IMR-90 (cell line): ENCODE measurements around the gene KATNAL2. TPM values are rescaled to one million over a fixed set of nuclear protein-coding genes. Genes with fewer than 3 reads are reported as not detected.

Experiments
- ATAC-seq: fragments of 200-7000 bp; cut with Tn5 transposase; 2 replicates; pipeline ENCODE4 v1.9.1; 2020; ENCODE audit warnings: low read depth, mild to moderate bottlenecking, moderate library complexity
- BruUV-seq: library from RNA; stranded (reverse); fragments of 400-500 nt; replicated peaks from 2 replicates; lab custom pipeline; 2021; lab: Mats Ljungman, UMichigan
- CTCF ChIA-PET: fragments of 300-600 bp; formaldehyde crosslinking; extraction: SDS; loops from one replicate; lab custom pipeline; 2021; ENCODE audit warnings: antibody characterized with exemption; lab: Yijun Ruan, JAX
- POLR2A ChIA-PET: fragments of 300-600 bp; sonication (Branson Sonifier 250); formaldehyde crosslinking; loops from one replicate; lab custom pipeline; 2022; ENCODE audit warnings: antibody characterized with exemption; ENCODE audit not compliant: unreplicated experiment; lab: Charles Lee
- DNase-seq: peaks from one replicate; pipeline ENCODE4 v3.0.0; 2013
- H2AFZ ChIP-seq: replicated peaks from 2 replicates; pipeline ENCODE3; 2013; ENCODE audit warnings: low read length, mild to moderate bottlenecking; ENCODE audit not compliant: poor library complexity
- H2AK5ac ChIP-seq: 2 replicates; pipeline ENCODE4 v1.6.1; 2013; ENCODE audit warnings: low read depth, low read length, inconsistent platforms
- H2AK9ac ChIP-seq: replicated peaks from 2 replicates; pipeline ENCODE3; 2013; ENCODE audit warnings: mild to moderate bottlenecking, low read depth, low read length, moderate library complexity; ENCODE audit not compliant: poor library complexity
- H2BK120ac ChIP-seq: 2 replicates; pipeline ENCODE4 v1.6.1; 2013; ENCODE audit warnings: low read depth, low read length, inconsistent platforms
- H2BK15ac ChIP-seq: 3 replicates; pipeline ENCODE4 v1.6.1; 2013; ENCODE audit warnings: low read depth, low read length, inconsistent platforms
- H2BK20ac ChIP-seq: 2 replicates; pipeline ENCODE4 v1.6.1; 2013; ENCODE audit warnings: low read depth, mild to moderate bottlenecking, inconsistent platforms, low read length, moderate library complexity
- H2BK5ac ChIP-seq: 2 replicates; pipeline ENCODE4 v1.6.1; 2013; ENCODE audit warnings: mild to moderate bottlenecking, low read depth, low read length, inconsistent platforms; ENCODE audit not compliant: poor library complexity, severe bottlenecking
- H3K14ac ChIP-seq: replicated peaks from 2 replicates; pipeline ENCODE4 v1.6.1; 2013; ENCODE audit warnings: low read depth, low read length, inconsistent platforms
- H3K18ac ChIP-seq: 2 replicates; pipeline ENCODE4 v1.6.1; 2013; ENCODE audit warnings: low read depth, low read length, control low read depth
- H3K23ac ChIP-seq: 2 replicates; pipeline ENCODE4 v1.6.1; 2013; ENCODE audit warnings: low read depth, low read length, inconsistent platforms
- H3K27ac ChIP-seq: 2 replicates; pipeline ENCODE4 v1.5.1; 2013; ENCODE audit warnings: mild to moderate bottlenecking, control low read depth, low read length; ENCODE audit not compliant: insufficient read depth
- H3K27me3 ChIP-seq: 2 replicates; pipeline ENCODE4 v1.6.1; 2013; ENCODE audit warnings: low read length; ENCODE audit not compliant: control insufficient read depth, insufficient read depth
- H3K36me3 ChIP-seq: 2 replicates; pipeline ENCODE4 v1.6.1; 2013; ENCODE audit warnings: low read length, mixed read lengths; ENCODE audit not compliant: control insufficient read depth, insufficient read depth
- H3K4ac ChIP-seq: 2 replicates; pipeline ENCODE4 v1.6.1; 2013; ENCODE audit warnings: low read depth, low read length, inconsistent platforms
- H3K4me1 ChIP-seq: 2 replicates; pipeline ENCODE4 v1.6.1; 2013; ENCODE audit warnings: low read length, mixed read lengths; ENCODE audit not compliant: control insufficient read depth, insufficient read depth
- H3K4me2 ChIP-seq: 2 replicates; pipeline ENCODE4 v1.6.1; 2013; ENCODE audit warnings: low read depth, mild to moderate bottlenecking, control low read depth, low read length, moderate library complexity
- H3K4me3 ChIP-seq: 2 replicates; pipeline ENCODE4 v1.5.1; 2013; ENCODE audit warnings: low read depth, mild to moderate bottlenecking, control low read depth, low read length, moderate library complexity; ENCODE audit not compliant: insufficient read depth
- H3K56ac ChIP-seq: 2 replicates; pipeline ENCODE4 v1.6.1; 2013; ENCODE audit warnings: low read length, inconsistent platforms; ENCODE audit not compliant: insufficient read depth; ENCODE audit errors: extremely low read depth
- H3K79me1 ChIP-seq, 2 experiments: 2 replicates each; pipeline ENCODE4 v1.6.1; 2013; ENCODE audit warnings: low read length in 2 of 2, inconsistent platforms in 1 of 2, low read depth in 1 of 2
- H3K9ac ChIP-seq: 2 replicates; pipeline ENCODE4 v1.6.1; 2013; ENCODE audit warnings: low read depth, low read length, control low read depth
- H3K9me1 ChIP-seq: 2 replicates; pipeline ENCODE4 v1.6.1; 2013; ENCODE audit warnings: low read length, inconsistent platforms; ENCODE audit not compliant: insufficient read depth
- H3K9me3 ChIP-seq: 2 replicates; pipeline ENCODE4 v1.6.1; 2013; ENCODE audit warnings: low read length; ENCODE audit not compliant: control insufficient read depth, insufficient read depth
- H4K20me1 ChIP-seq: 2 replicates; pipeline ENCODE4 v1.6.1; 2013; ENCODE audit warnings: low read length, inconsistent platforms; ENCODE audit not compliant: insufficient read depth
- H4K5ac ChIP-seq: 2 replicates; pipeline ENCODE4 v1.6.1; 2013; ENCODE audit warnings: mild to moderate bottlenecking, low read depth, low read length, control low read depth
- H4K8ac ChIP-seq, 2 experiments: 2 replicates each; pipeline ENCODE4 v1.6.1; 2013; ENCODE audit warnings: low read depth in 2 of 2, low read length in 2 of 2, control low read depth in 1 of 2, inconsistent platforms in 1 of 2
- H4K91ac ChIP-seq: 2 replicates; pipeline ENCODE4 v1.6.1; 2013; ENCODE audit warnings: low read depth, low read length, inconsistent platforms; ENCODE audit not compliant: insufficient read depth
- BHLHE40 ChIP-seq: fragments of 150-350 bp; IDR thresholded peaks from 2 replicates; pipeline ENCODE4 v1.6.1; 2016; ENCODE audit warnings: mild to moderate bottlenecking, low read depth, low read length
- MAFK ChIP-seq: IDR thresholded peaks from 2 replicates; pipeline ENCODE4 v1.6.1; 2012; ENCODE audit warnings: low read depth, low read length, improper control_type of control experiment
- WGBS, 2 experiments: methylation state at CpG; one replicate each; pipeline versions ENCODE4 v1.1.5 to v1.1.7; 2013; ENCODE audit warnings: missing lambda C conversion rate in 2 of 2; ENCODE audit not compliant: insufficient read length in 1 of 2; ENCODE audit errors: extremely low coverage in 2 of 2; 5-methylcytosine and 5-hydroxymethylcytosine counted together
- dilution Hi-C: fragments of 300-500 bp; cut with HindIII; formaldehyde crosslinking; loops from one replicate; pipeline ENCODE4 v1.14.3; 2018; ENCODE audit warnings: low sequenced_read_pairs; ENCODE audit not compliant: unreplicated experiment
- in situ Hi-C: fragments of 300-500 bp; cut with MboI; formaldehyde crosslinking; loops from 3 replicates; pipeline ENCODE4 v1.14.3; 2019; ENCODE audit warnings: low sequenced_read_pairs, inconsistent platforms, mixed read lengths
- intact Hi-C: fragments of 100-400 bp; cut with micrococcal nuclease; formaldehyde crosslinking; loops from 2 replicates; pipeline ENCODE4 v1.10.0; 2022
- polyA plus RNA-seq, 3 experiments: library from polyadenylated mRNA; depleted of rRNA; stranded (reverse); fragments of >200 nt; gene quantifications; 2 replicates each; pipeline ENCODE4 v1.2.3, GENCODE V29; 2012; ENCODE audit warnings: low replicate concordance in 1 of 3
- total RNA-seq: library from RNA; depleted of rRNA; stranded (reverse); fragments of >200 nt; gene quantifications from 2 replicates; pipeline ENCODE4 v1.2.3, GENCODE V29; 2012

KATNAL2 gene
- total and polyA plus RNA-seq, 2 of the 4 experiments (the other 2 are of a cell fraction), result 0.90 to 2.3 TPM

- peak overlapping the region; percentile 74 for H3K14ac ChIP-seq
- peak overlapping the region; percentile 96 for H3K23ac ChIP-seq
- peak overlapping the region; percentile 98 for H2AFZ ChIP-seq
- H3K4me2 ChIP-seq, result peak overlapping the region; percentile 94
- no peak for TF ChIP-seq BHLHE40
- no peak for TF ChIP-seq MAFK
- 3% methylated on average over 7 of the region's 21 CpGs; no CpG with 5 or more reads in 1 of the 2 experiments for WGBS, 2 experiments
- H2BK120ac ChIP-seq, result no peak overlapping the region
- peak overlapping the region; percentile 53 for H2AK9ac ChIP-seq
- no peaks in the 10 kb centered on the region for H3K9me3 ChIP-seq
- dilution Hi-C loops, result no loop called here
- H3K4me1 ChIP-seq, result peaks cover 2% of the 10 kb centered on the region; the same call in 1 of the 2 replicates
- no peaks in the 10 kb centered on the region; the same call in 1 of the 2 replicates for H3K9me1 ChIP-seq
- H3K4me3 ChIP-seq, result peak overlapping the region; percentile 85
- H4K20me1 ChIP-seq, result peaks cover 8% of the 10 kb centered on the region; the same call in 1 of the 2 replicates
- intact Hi-C loops, result loop anchor here (1.0 kb wide), 1 partner anchor 23 kb away; no protein-coding TSS in a partner anchor
- no peak overlapping the region for H2BK15ac ChIP-seq
- 0 out of 2 replicates have a peak overlapping the region, but pooled peaks have one; percentile 8 for H3K56ac ChIP-seq
- peak overlapping the region; percentile 59; the same call in 1 of the 2 replicates for H4K5ac ChIP-seq
- peak overlapping the region; percentile 84 for H3K27ac ChIP-seq
- POLR2A ChIA-PET, result no interaction called here
- peak overlapping the region; percentile 52 for H2BK5ac ChIP-seq
- H3K27me3 ChIP-seq, result no peaks in the 10 kb centered on the region
- H3K36me3 ChIP-seq, result no peaks in the 10 kb centered on the region
- DNase-seq (peak; percentile 36), ATAC-seq (peak; percentile 31)
- H2BK20ac ChIP-seq, result no peak overlapping the region; the same call in 1 of the 2 replicates
- H4K91ac ChIP-seq, result no peak overlapping the region
- in situ Hi-C loops, result no loop called here
- CTCF ChIA-PET, result no interaction called here
- H3K9ac ChIP-seq, result peak overlapping the region; percentile 95
- H3K79me1 ChIP-seq, result peaks cover 21 to 47% of the 10 kb centered on the region in 2 experiments
- peak overlapping the region; percentile 21; the same call in 1 of the 2 replicates for H3K18ac ChIP-seq
- H3K4ac ChIP-seq, result peak overlapping the region; percentile 38; the same call in 1 of the 2 replicates
- peak overlapping the region; percentile 11; the same call in 1 of the 2 replicates for H2AK5ac ChIP-seq
- peak overlapping the region; percentile 8 to 44; a peak in 3 of 4 replicates for H4K8ac ChIP-seq
- BruUV-seq, result no TSS peak
Observed at GRCh38 chr18:46916551-46917107, 773 bp upstream of the KATNAL2 start.
